Smooth muscle cell (in vitro differentiated cells): Measurements from ENCODE around the gene ZNF350. TPM values are rescaled to one million over a fixed set of nuclear protein-coding genes. Genes with fewer than 3 reads are reported as not detected.
"Not testable (repeated sequence)": the region's sequence is repeated elsewhere in the genome, so short reads cannot be mapped to it uniquely, and the experiment has no call there.

Experiments used
- DNase-seq: peaks from one replicate; lab custom pipeline; 2025; ENCODE audit not compliant: unreplicated experiment; lab: John Stamatoyannopoulos, UW
- H2AFZ ChIP-seq: fragments of 200-600 bp; sonication (generic); 2 replicates; pipeline ENCODE4 v1.6.0; 2016; ENCODE audit warnings: antibody characterized with exemption, low read depth, mild to moderate bottlenecking
- H3F3A ChIP-seq: fragments of 200-600 bp; sonication (generic); 2 replicates; pipeline ENCODE4 v1.6.0; 2017; ENCODE audit warnings: antibody characterized with exemption, low read depth
- H3K27ac ChIP-seq: fragments of 200-600 bp; sonication (generic); 2 replicates; pipeline ENCODE4 v1.5.1; 2016; ENCODE audit warnings: low read depth, mild to moderate bottlenecking
- H3K27me3 ChIP-seq: fragments of 200-600 bp; sonication (generic); 2 replicates; pipeline ENCODE4 v1.6.1; 2016; ENCODE audit warnings: low read depth, mild to moderate bottlenecking
- H3K36me3 ChIP-seq: fragments of 200-600 bp; sonication (generic); 2 replicates; pipeline ENCODE4 v1.5.1; 2016; ENCODE audit warnings: low read depth
- H3K4me1 ChIP-seq: fragments of 200-600 bp; sonication (generic); 2 replicates; pipeline ENCODE4 v1.5.1; 2016; ENCODE audit warnings: low read depth
- H3K4me2 ChIP-seq: fragments of 200-600 bp; sonication (generic); 2 replicates; pipeline ENCODE4 v1.6.0; 2016; ENCODE audit warnings: mild to moderate bottlenecking
- H3K4me3 ChIP-seq: fragments of 200-600 bp; sonication (generic); 2 replicates; pipeline ENCODE4 v1.5.1; 2016; ENCODE audit warnings: mild to moderate bottlenecking
- H3K79me2 ChIP-seq: fragments of 200-600 bp; sonication (generic); 2 replicates; pipeline ENCODE4 v1.6.0; 2016; ENCODE audit warnings: low read depth, mild to moderate bottlenecking
- H3K9ac ChIP-seq: fragments of 200-600 bp; sonication (generic); 2 replicates; pipeline ENCODE4 v1.6.0; 2016; ENCODE audit warnings: low read depth
- H3K9me3 ChIP-seq: fragments of 200-600 bp; sonication (generic); replicated peaks from 2 replicates; pipeline ENCODE4 v1.5.1; 2016; ENCODE audit warnings: low read depth
- H4K20me1 ChIP-seq: fragments of 200-600 bp; sonication (generic); 2 replicates; pipeline ENCODE4 v1.6.0; 2016; ENCODE audit warnings: low read depth
- WGBS: methylation state at CpG from one replicate; pipeline ENCODE4 v1.1.7; 2016; ENCODE audit warnings: low lambda C conversion rate; 5-methylcytosine and 5-hydroxymethylcytosine counted together
- polyA plus RNA-seq: library from polyadenylated mRNA; unstranded; fragments of >200 nt; fragmentation: Nextera tagmentation; extraction: Ambion mirVana; gene quantifications from 2 replicates; pipeline ENCODE4 v1.2.1, GENCODE V29; 2016
- total RNA-seq: library from RNA; depleted of rRNA; stranded (reverse); fragments of >200 nt; gene quantifications from 2 replicates; pipeline ENCODE4 v1.2.3, GENCODE V29; 2014
- TF ChIP-seq, protein P1 (sequence below): fragments of 200-600 bp; sonication (generic); IDR thresholded peaks from 2 replicates; pipeline ENCODE4 v1.5.1; 2017; ENCODE audit warnings: borderline replicate concordance, mild to moderate bottlenecking, antibody characterized with exemption; ENCODE audit not compliant: insufficient read depth, poor library complexity, severe bottlenecking

Gene ZNF350
- total and polyA plus RNA-seq, 2 experiments from 2014 or later = 3.0 to 5.2 TPM

- H4K20me1 ChIP-seq = no peaks in the 10 kb centered on the region
- no peaks in the 10 kb centered on the region for H3K27me3 ChIP-seq
- H3F3A ChIP-seq = no peaks in the 10 kb centered on the region
- peak within 1 kb of the TSS; percentile 98 for H2AFZ ChIP-seq
- H3K4me2 ChIP-seq = peak within 1 kb of the TSS; percentile 98
- H3K79me2 ChIP-seq = peaks cover 22% of the 10 kb centered on the region
- H3K36me3 ChIP-seq = peaks cover 38% of the 10 kb centered on the region
- H3K4me3 ChIP-seq = peak within 1 kb of the TSS; percentile 96
- H3K27ac ChIP-seq = peak within 1 kb of the TSS; percentile 97
- peak within 1 kb of the TSS; percentile 99 for H3K9ac ChIP-seq
- DNase-seq = peak; percentile 68
- peaks cover 18% of the 10 kb centered on the region for H3K4me1 ChIP-seq
- peaks cover 19% of the 10 kb centered on the region for H3K9me3 ChIP-seq
- TF ChIP-seq, protein P1, sequence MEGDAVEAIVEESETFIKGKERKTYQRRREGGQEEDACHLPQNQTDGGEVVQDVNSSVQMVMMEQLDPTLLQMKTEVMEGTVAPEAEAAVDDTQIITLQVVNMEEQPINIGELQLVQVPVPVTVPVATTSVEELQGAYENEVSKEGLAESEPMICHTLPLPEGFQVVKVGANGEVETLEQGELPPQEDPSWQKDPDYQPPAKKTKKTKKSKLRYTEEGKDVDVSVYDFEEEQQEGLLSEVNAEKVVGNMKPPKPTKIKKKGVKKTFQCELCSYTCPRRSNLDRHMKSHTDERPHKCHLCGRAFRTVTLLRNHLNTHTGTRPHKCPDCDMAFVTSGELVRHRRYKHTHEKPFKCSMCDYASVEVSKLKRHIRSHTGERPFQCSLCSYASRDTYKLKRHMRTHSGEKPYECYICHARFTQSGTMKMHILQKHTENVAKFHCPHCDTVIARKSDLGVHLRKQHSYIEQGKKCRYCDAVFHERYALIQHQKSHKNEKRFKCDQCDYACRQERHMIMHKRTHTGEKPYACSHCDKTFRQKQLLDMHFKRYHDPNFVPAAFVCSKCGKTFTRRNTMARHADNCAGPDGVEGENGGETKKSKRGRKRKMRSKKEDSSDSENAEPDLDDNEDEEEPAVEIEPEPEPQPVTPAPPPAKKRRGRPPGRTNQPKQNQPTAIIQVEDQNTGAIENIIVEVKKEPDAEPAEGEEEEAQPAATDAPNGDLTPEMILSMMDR = no peak
- WGBS = 1% methylated on average over 53 of the region's 53 CpGs
Observed at GRCh38 chr19:52028027-52028779, 41.6 kb upstream of the ZNF350 start, which contains the start of gene ZNF614. TSS of gene ZNF614 (minus strand) at chr19:52028379. CDS start at chr19:52025745, 2,634 bp downstream.

DNA sequence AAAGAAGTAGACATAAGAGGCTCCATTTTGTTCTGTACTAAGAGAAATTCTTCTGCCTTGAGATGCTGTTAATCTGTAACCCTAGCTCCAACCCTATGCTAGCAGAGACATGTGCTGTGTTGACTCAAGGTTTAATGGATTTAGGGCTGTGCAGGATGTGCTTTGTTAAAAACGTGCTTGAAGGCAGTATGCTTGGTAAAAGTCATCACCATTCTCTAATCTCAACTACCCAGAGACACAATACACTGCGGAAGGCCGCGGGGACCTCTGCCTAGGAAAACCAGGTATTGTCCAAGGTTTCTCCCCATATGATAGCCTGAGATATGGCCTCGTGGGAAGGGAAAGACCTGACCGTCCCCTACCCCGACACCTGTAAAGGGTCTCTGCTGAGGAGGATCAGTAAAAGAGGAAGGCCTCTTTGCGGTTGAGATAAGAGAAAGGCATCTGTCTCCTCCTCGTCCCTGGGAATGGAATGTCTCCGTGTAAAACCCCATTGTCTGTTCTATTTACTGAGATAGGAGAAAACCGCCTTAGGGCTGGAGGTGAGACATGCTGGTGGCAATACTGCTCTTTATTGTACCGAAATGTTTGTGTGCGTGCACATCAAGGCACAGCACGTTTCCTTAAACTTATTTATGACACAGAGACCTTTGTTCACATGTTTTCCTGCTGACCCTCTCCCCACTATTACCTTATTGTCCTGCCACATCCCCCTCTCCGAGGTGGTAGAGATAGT, 39.8 kb upstream of the ZNF350 start:
- not testable (repeated sequence) for H3K9ac ChIP-seq, H3F3A ChIP-seq, H3K27me3 ChIP-seq, H2AFZ ChIP-seq, DNase-seq, H4K20me1 ChIP-seq
- H3K4me2 ChIP-seq = peak overlapping the region; percentile 98
- peaks cover 27% of the 10 kb centered on the region for H3K79me2 ChIP-seq
- H3K27ac ChIP-seq = peak overlapping the region; percentile 97
- peaks cover 18% of the 10 kb centered on the region for H3K4me1 ChIP-seq
- H3K36me3 ChIP-seq = peaks cover 33% of the 10 kb centered on the region
- 79% methylated on average over 15 of the region's 15 CpGs for WGBS
- peaks cover 14% of the 10 kb centered on the region for H3K9me3 ChIP-seq
- H3K4me3 ChIP-seq = peak overlapping the region; percentile 96

- H3K4me3 ChIP-seq, H3K9ac ChIP-seq, H2AFZ ChIP-seq, H3F3A ChIP-seq, H3K27me3 ChIP-seq, H4K20me1 ChIP-seq, H3K4me2 ChIP-seq, DNase-seq, H3K27ac ChIP-seq: not testable (repeated sequence)
- peaks cover 51% of the 10 kb centered on the region for H3K36me3 ChIP-seq
- peaks cover 18% of the 10 kb centered on the region for H3K4me1 ChIP-seq
- H3K79me2 ChIP-seq = peaks cover 34% of the 10 kb centered on the region
- 97% methylated on average over 4 of the region's 4 CpGs for WGBS
- H3K9me3 ChIP-seq = peaks cover 24% of the 10 kb centered on the region
Observed at GRCh38 chr19:52024478-52024877, 37.8 kb upstream of the ZNF350 start.

- H3K79me2 ChIP-seq = peaks cover 27% of the 10 kb centered on the region
- H3F3A ChIP-seq = no peaks in the 10 kb centered on the region
- H3K4me3 ChIP-seq = no peak overlapping the region
- no peaks in the 10 kb centered on the region for H4K20me1 ChIP-seq
- H3K27ac ChIP-seq = no peak overlapping the region
- TF ChIP-seq, protein P1 = no peak
- 98% methylated on average over 15 of the region's 15 CpGs for WGBS
- peaks cover 69% of the 10 kb centered on the region for H3K36me3 ChIP-seq
- peaks cover 6% of the 10 kb centered on the region for H3K4me1 ChIP-seq
- H3K4me2 ChIP-seq = no peak overlapping the region
- no peaks in the 10 kb centered on the region for H3K27me3 ChIP-seq
- H3K9me3 ChIP-seq = peaks cover 24% of the 10 kb centered on the region
- no peak overlapping the region for H2AFZ ChIP-seq
- H3K9ac ChIP-seq = no peak overlapping the region
- DNase-seq = no peak
Observed at GRCh38 chr19:52022193-52022592, 35.6 kb upstream of the ZNF350 start.
